ENCODE results near the gene GRHL1.

GRHL1 gene

DNA sequence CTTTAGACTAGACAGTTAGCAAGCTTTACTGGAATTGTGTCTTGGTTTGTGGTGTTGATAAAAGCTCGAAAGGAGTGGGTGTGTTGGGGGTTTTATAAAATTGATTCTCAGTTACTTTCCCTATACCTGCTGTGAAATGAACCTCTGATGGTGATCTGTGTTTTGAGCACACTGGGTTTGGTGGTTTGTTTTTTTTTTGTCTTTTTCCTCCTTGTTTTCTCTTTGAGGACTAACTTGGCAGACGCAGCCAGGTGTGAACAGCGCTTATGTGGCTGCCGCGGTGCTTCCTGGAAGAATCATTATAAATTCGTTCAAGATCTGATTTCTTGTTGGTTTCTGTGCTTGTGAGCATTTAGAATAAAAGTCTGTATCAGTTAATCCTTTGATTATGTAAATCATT, 28.5 kb downstream of the GRHL1 start:
- H3K27me3 ChIP-seq: peaks cover 21% of the 10 kb centered on the region
- no peak overlapping the region for H3K4me3 ChIP-seq (ENCODE audit: low read depth in 1 of 2, low read length in 1 of 2)
- no peaks in the 10 kb centered on the region for H3K4me1 ChIP-seq (ENCODE audit: control insufficient read depth in 1 of 2, insufficient read depth in 1 of 2, low read depth in 1 of 2, low read length in 1 of 2)
- H3K27ac ChIP-seq: no peak overlapping the region
- TF ChIP-seq, protein P1, sequence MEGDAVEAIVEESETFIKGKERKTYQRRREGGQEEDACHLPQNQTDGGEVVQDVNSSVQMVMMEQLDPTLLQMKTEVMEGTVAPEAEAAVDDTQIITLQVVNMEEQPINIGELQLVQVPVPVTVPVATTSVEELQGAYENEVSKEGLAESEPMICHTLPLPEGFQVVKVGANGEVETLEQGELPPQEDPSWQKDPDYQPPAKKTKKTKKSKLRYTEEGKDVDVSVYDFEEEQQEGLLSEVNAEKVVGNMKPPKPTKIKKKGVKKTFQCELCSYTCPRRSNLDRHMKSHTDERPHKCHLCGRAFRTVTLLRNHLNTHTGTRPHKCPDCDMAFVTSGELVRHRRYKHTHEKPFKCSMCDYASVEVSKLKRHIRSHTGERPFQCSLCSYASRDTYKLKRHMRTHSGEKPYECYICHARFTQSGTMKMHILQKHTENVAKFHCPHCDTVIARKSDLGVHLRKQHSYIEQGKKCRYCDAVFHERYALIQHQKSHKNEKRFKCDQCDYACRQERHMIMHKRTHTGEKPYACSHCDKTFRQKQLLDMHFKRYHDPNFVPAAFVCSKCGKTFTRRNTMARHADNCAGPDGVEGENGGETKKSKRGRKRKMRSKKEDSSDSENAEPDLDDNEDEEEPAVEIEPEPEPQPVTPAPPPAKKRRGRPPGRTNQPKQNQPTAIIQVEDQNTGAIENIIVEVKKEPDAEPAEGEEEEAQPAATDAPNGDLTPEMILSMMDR (IDR thresholded peaks at IDR 0.05): no peak
- no peaks in the 10 kb centered on the region for H3K36me3 ChIP-seq
- H3K9me3 ChIP-seq: no peaks in the 10 kb centered on the region

DNA sequence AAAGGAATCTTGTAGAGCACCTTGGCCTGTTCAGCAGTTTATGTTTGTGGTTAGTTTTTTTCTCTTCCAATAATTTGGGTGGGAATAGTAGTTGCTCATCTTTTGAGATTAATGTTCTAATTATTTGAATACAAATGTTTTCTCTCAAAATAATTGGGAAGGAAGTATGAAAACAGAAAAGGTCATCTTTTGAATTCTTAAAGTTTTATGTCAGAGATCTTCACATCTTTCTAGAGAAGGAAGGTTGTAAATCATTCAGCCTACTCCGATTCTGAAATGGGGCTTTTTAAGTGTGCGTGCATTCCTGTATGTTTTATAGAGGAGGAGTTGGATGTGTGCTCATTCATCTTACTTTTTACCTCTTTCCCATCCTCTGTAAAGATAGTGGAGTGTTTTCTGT, 29.0 kb downstream of the GRHL1 start:
- Histone ChIP-seq H3K9me3 (no peaks in the 10 kb centered on the region), H3K4me1 (ENCODE audit: control insufficient read depth in 1 of 2, insufficient read depth in 1 of 2, low read depth in 1 of 2, low read length in 1 of 2) (no peaks in the 10 kb centered on the region), H3K27me3 (peaks cover 21% of the 10 kb centered on the region), H3K36me3 (no peaks in the 10 kb centered on the region), H3K27ac (no peak overlapping the region), H3K4me3 (ENCODE audit: low read depth in 1 of 2, low read length in 1 of 2) (no peak overlapping the region)
- TF ChIP-seq, protein P1 (IDR thresholded peaks at IDR 0.05): no peak

DNA sequence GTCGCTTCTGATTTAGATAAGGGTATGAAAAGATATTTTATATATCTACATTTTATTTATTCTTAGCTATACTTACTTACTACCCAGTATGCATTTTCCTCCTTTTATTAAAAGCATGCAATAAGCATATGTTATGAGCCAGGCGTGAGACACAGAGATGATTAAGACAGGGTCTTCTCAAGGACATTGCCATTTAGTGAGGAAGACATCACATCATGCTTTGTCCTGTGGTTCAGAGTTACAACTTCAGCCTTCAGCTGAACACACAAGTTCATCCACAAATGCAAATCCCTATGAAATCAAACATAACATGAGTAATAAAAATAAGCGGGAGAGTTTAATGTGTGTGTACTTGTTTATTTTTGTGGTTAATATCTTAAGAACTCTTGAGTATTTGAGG, 30.2 kb downstream of the GRHL1 start:
- H3K27me3 ChIP-seq: peaks cover 21% of the 10 kb centered on the region
- no peaks in the 10 kb centered on the region for H3K9me3 ChIP-seq
- no peak overlapping the region for H3K27ac ChIP-seq
- TF ChIP-seq, protein P1 (IDR thresholded peaks at IDR 0.05): no peak
- H3K36me3 ChIP-seq: no peaks in the 10 kb centered on the region
- no peaks in the 10 kb centered on the region for H3K4me1 ChIP-seq (ENCODE audit: control insufficient read depth in 1 of 2, insufficient read depth in 1 of 2, low read depth in 1 of 2, low read length in 1 of 2)
- H3K4me3 ChIP-seq (ENCODE audit: low read depth in 1 of 2, low read length in 1 of 2): no peak overlapping the region

DNA sequence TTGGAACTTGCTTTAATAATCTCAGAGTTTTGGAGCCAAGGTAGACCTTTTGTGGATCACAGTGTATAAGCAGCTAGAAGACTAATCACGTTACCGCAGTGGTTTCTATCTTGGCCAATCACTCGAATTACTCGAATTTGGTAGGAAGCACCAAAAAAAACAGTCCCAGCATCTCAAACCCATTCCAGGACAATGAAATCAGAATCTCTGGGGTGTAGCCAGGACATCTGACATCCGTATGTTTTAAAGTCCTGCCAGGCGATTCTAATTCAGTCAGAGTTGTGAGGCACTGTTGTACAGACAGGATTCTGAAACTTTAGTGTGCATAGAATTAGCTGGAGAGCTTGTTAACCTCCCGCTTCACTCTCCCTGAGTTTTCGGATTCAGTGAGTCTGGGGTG, 30.8 kb downstream of the GRHL1 start:
- Histone ChIP-seq H3K4me3 (ENCODE audit: low read depth in 1 of 2, low read length in 1 of 2) (no peak overlapping the region), H3K9me3 (no peaks in the 10 kb centered on the region), H3K27me3 (peaks cover 21% of the 10 kb centered on the region), H3K36me3 (no peaks in the 10 kb centered on the region), H3K27ac (no peak overlapping the region), H3K4me1 (ENCODE audit: control insufficient read depth in 1 of 2, insufficient read depth in 1 of 2, low read depth in 1 of 2, low read length in 1 of 2) (no peaks in the 10 kb centered on the region)
- TF ChIP-seq, protein P1 (IDR thresholded peaks at IDR 0.05): no peak

DNA sequence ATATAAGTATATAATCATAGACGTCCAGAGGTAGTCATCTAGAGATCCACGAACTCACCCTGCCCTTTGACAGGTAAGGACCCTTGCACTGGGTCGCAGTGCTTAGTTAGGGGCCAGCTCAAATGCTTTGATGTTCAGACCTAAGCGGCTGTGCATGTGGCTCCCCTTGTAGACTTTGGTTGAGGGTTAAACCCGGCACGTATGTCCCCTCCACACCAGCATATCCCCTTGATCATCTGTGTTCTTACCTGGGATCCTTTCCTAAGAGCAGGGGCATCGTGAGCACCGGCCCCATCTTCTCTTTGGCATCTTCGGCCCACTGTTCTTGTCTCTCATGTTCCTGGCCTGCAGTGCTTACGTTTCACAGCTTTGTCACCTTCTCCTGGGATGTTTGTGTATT, 31.4 kb downstream of the GRHL1 start:
- TF ChIP-seq, protein P1 (IDR thresholded peaks at IDR 0.05): no peak
- Histone ChIP-seq H3K36me3 (no peaks in the 10 kb centered on the region), H3K4me3 (ENCODE audit: low read depth in 1 of 2, low read length in 1 of 2) (no peak overlapping the region), H3K27me3 (peaks cover 21% of the 10 kb centered on the region), H3K9me3 (no peaks in the 10 kb centered on the region), H3K4me1 (ENCODE audit: control insufficient read depth in 1 of 2, insufficient read depth in 1 of 2, low read depth in 1 of 2, low read length in 1 of 2) (no peaks in the 10 kb centered on the region), H3K27ac (no peak overlapping the region)

Data from neutrophil (primary cell).